Rectal smooth muscle tissue (tissue), 1 donor: ENCODE results near the gene AFDN.

Source experiments
- H3K27ac ChIP-seq: one replicate; pipeline ENCODE4 v1.7.0; 2013; ENCODE audit warnings: low read depth, low read length, inconsistent platforms
- H3K27me3 ChIP-seq: one replicate; pipeline ENCODE4 v1.7.0; 2013; ENCODE audit warnings: low read length; ENCODE audit not compliant: control insufficient read depth, insufficient read depth
- H3K36me3 ChIP-seq: one replicate; pipeline ENCODE4 v1.7.0; 2013; ENCODE audit warnings: low read length; ENCODE audit not compliant: control insufficient read depth, insufficient read depth
- H3K4me1 ChIP-seq: one replicate; pipeline ENCODE4 v1.7.0; 2013; ENCODE audit warnings: low read length; ENCODE audit not compliant: control insufficient read depth, insufficient read depth
- H3K4me3 ChIP-seq: one replicate; pipeline ENCODE4 v1.7.0; 2013; ENCODE audit warnings: low read length
- H3K9ac ChIP-seq: one replicate; pipeline ENCODE4 v1.7.0; 2013; ENCODE audit warnings: low read length

AFDN gene

GRCh38 chr6:167915139-167915538 lies 88.4 kb downstream of the AFDN start:
- Histone ChIP-seq H3K4me3 (no peak overlapping the region), H3K36me3 (peaks cover 21% of the 10 kb centered on the region), H3K27me3 (no peaks in the 10 kb centered on the region), H3K4me1 (no peaks in the 10 kb centered on the region), H3K27ac (no peak overlapping the region), H3K9ac (no peak overlapping the region)

GRCh38 chr6:167917551-167918154 lies 90.9 kb downstream of the AFDN start:
- H3K27ac ChIP-seq: no peak overlapping the region
- H3K4me1 ChIP-seq: no peaks in the 10 kb centered on the region
- peaks cover 21% of the 10 kb centered on the region for H3K36me3 ChIP-seq
- no peak overlapping the region for H3K4me3 ChIP-seq
- no peaks in the 10 kb centered on the region for H3K27me3 ChIP-seq
- H3K9ac ChIP-seq: no peak overlapping the region

GRCh38 chr6:167918548-167919278 lies 92.0 kb downstream of the AFDN start:
- Histone ChIP-seq H3K9ac (no peak overlapping the region), H3K4me1 (no peaks in the 10 kb centered on the region), H3K27ac (no peak overlapping the region), H3K36me3 (peaks cover 21% of the 10 kb centered on the region), H3K27me3 (no peaks in the 10 kb centered on the region), H3K4me3 (no peak overlapping the region)

- Histone ChIP-seq H3K27ac (no peak overlapping the region), H3K36me3 (peaks cover 21% of the 10 kb centered on the region), H3K4me3 (no peak overlapping the region), H3K27me3 (no peaks in the 10 kb centered on the region), H3K9ac (no peak overlapping the region), H3K4me1 (no peaks in the 10 kb centered on the region)
Measured at GRCh38 chr6:167919349-167919748, 92.6 kb downstream of the AFDN start.

- Histone ChIP-seq H3K9ac (no peak overlapping the region), H3K4me1 (no peaks in the 10 kb centered on the region), H3K36me3 (peaks cover 21% of the 10 kb centered on the region), H3K27me3 (no peaks in the 10 kb centered on the region), H3K27ac (no peak overlapping the region), H3K4me3 (no peak overlapping the region)
Measured at GRCh38 chr6:167920165-167920564, 93.5 kb downstream of the AFDN start.

GRCh38 chr6:167921831-167922230 lies 95.1 kb downstream of the AFDN start:
- no peak overlapping the region for H3K27ac ChIP-seq
- peaks cover 14% of the 10 kb centered on the region for H3K36me3 ChIP-seq
- H3K4me3 ChIP-seq: no peak overlapping the region
- H3K9ac ChIP-seq: no peak overlapping the region
- H3K27me3 ChIP-seq: no peaks in the 10 kb centered on the region
- no peaks in the 10 kb centered on the region for H3K4me1 ChIP-seq

- no peaks in the 10 kb centered on the region for H3K4me1 ChIP-seq
- no peak overlapping the region for H3K27ac ChIP-seq
- no peak overlapping the region for H3K9ac ChIP-seq
- H3K36me3 ChIP-seq: peaks cover under 1% of the 10 kb centered on the region
- no peaks in the 10 kb centered on the region for H3K27me3 ChIP-seq
- H3K4me3 ChIP-seq: no peak overlapping the region
Measured at GRCh38 chr6:167925026-167925425, 98.3 kb downstream of the AFDN start.

GRCh38 chr6:167927246-167927645 lies 100.5 kb downstream of the AFDN start:
- Histone ChIP-seq H3K36me3 (no peaks in the 10 kb centered on the region), H3K4me1 (no peaks in the 10 kb centered on the region), H3K27ac (no peak overlapping the region), H3K27me3 (no peaks in the 10 kb centered on the region), H3K9ac (no peak overlapping the region), H3K4me3 (no peak overlapping the region)

GRCh38 chr6:167928111-167928510 lies 101.4 kb downstream of the AFDN start:
- H3K27me3 ChIP-seq: no peaks in the 10 kb centered on the region
- H3K4me3 ChIP-seq: no peak overlapping the region
- no peak overlapping the region for H3K27ac ChIP-seq
- H3K36me3 ChIP-seq: no peaks in the 10 kb centered on the region
- no peaks in the 10 kb centered on the region for H3K4me1 ChIP-seq
- H3K9ac ChIP-seq: no peak overlapping the region

GRCh38 chr6:167930295-167930694 lies 103.6 kb downstream of the AFDN start:
- Histone ChIP-seq H3K4me3 (no peak overlapping the region), H3K36me3 (no peaks in the 10 kb centered on the region), H3K27me3 (no peaks in the 10 kb centered on the region), H3K27ac (no peak overlapping the region), H3K9ac (no peak overlapping the region), H3K4me1 (no peaks in the 10 kb centered on the region)

GRCh38 chr6:167932468-167933276 lies 106.0 kb downstream of the AFDN start:
- H3K4me3 ChIP-seq: no peak overlapping the region
- H3K27ac ChIP-seq: no peak overlapping the region
- no peaks in the 10 kb centered on the region for H3K36me3 ChIP-seq
- H3K27me3 ChIP-seq: no peaks in the 10 kb centered on the region
- no peak overlapping the region for H3K9ac ChIP-seq
- H3K4me1 ChIP-seq: no peaks in the 10 kb centered on the region

GRCh38 chr6:167933290-167933689 lies 106.6 kb downstream of the AFDN start:
- Histone ChIP-seq H3K9ac (no peak overlapping the region), H3K4me1 (no peaks in the 10 kb centered on the region), H3K4me3 (no peak overlapping the region), H3K27me3 (no peaks in the 10 kb centered on the region), H3K36me3 (no peaks in the 10 kb centered on the region), H3K27ac (no peak overlapping the region)
